SKM-1 treated with dmso at 0.1 percent for 144 hours (cell line): ENCODE results near the gene SPTBN5.
"Not testable (repeated sequence)": the region's sequence is repeated elsewhere in the genome, so short reads cannot be mapped to it uniquely, and the experiment has no call there.

Source experiments
- DNase-seq: peaks from one replicate; lab custom pipeline; 2025; ENCODE audit not compliant: unreplicated experiment; lab: John Stamatoyannopoulos, UW

SPTBN5 gene

GRCh38 chr15:41849204-41849603 is 44.6 kb downstream of the SPTBN5 start:
- no peak for DNase-seq

GRCh38 chr15:41848631-41849030 is 45.2 kb downstream of the SPTBN5 start:
- no peak for DNase-seq

GRCh38 chr15:41847981-41848380 is 45.9 kb downstream of the SPTBN5 start:
- no peak for DNase-seq

- no peak for DNase-seq
These were observed 46.6 kb downstream of the SPTBN5 start for GRCh38 chr15:41847206-41847605.

- DNase-seq = no peak
These were observed 49.0 kb downstream of the SPTBN5 start for GRCh38 chr15:41844814-41845213.

- no peak for DNase-seq
These were observed 50.3 kb downstream of the SPTBN5 start for GRCh38 chr15:41843571-41843970.

- DNase-seq = no peak
These were observed 51.6 kb downstream of the SPTBN5 start for GRCh38 chr15:41842229-41842628.

- DNase-seq = no peak
These were observed 52.7 kb downstream of the SPTBN5 start for GRCh38 chr15:41841131-41841530.

GRCh38 chr15:41840673-41841072 is 53.2 kb downstream of the SPTBN5 start:
- DNase-seq = no peak

- DNase-seq = no peak
These were observed 53.9 kb downstream of the SPTBN5 start for GRCh38 chr15:41839781-41840491.

GRCh38 chr15:41838400-41838897 is 55.4 kb downstream of the SPTBN5 start, which contains the start of gene PLA2G4B:
TSS of gene PLA2G4B (plus strand) at chr15:41838847. CDS start at chr15:41838914, 67 bp downstream.
- no peak for DNase-seq

- DNase-seq = no peak
These were observed 57.0 kb downstream of the SPTBN5 start for GRCh38 chr15:41836713-41837454.

- no peak for DNase-seq
These were observed 57.8 kb downstream of the SPTBN5 start for GRCh38 chr15:41836073-41836472.

GRCh38 chr15:41834096-41834495 is 59.8 kb downstream of the SPTBN5 start:
- no peak for DNase-seq

GRCh38 chr15:41832875-41833274 is 61.0 kb downstream of the SPTBN5 start:
- no peak for DNase-seq

- no peak for DNase-seq
These were observed 61.6 kb downstream of the SPTBN5 start for GRCh38 chr15:41832208-41832607.

- not testable (repeated sequence) for DNase-seq
These were observed 62.6 kb downstream of the SPTBN5 start for GRCh38 chr15:41831291-41831690.

- DNase-seq = no peak
These were observed 63.8 kb downstream of the SPTBN5 start for GRCh38 chr15:41829959-41830646.

- no peak for DNase-seq
These were observed 65.1 kb downstream of the SPTBN5 start for GRCh38 chr15:41828807-41829141.

GRCh38 chr15:41827880-41828806 is 65.7 kb downstream of the SPTBN5 start, which contains the start of gene JMJD7:
TSS of gene JMJD7 (plus strand) at chr15:41828092. CDS start at chr15:41828125, 33 bp downstream.
- DNase-seq = peak; percentile 70
